ENCODE results near the gene FUT8. TPM values are rescaled to one million over a fixed set of nuclear protein-coding genes. Genes with fewer than 3 reads are reported as not detected.

Gene FUT8
- total RNA-seq, 1 experiment from 2014 or later, result 42.3 TPM

DNA sequence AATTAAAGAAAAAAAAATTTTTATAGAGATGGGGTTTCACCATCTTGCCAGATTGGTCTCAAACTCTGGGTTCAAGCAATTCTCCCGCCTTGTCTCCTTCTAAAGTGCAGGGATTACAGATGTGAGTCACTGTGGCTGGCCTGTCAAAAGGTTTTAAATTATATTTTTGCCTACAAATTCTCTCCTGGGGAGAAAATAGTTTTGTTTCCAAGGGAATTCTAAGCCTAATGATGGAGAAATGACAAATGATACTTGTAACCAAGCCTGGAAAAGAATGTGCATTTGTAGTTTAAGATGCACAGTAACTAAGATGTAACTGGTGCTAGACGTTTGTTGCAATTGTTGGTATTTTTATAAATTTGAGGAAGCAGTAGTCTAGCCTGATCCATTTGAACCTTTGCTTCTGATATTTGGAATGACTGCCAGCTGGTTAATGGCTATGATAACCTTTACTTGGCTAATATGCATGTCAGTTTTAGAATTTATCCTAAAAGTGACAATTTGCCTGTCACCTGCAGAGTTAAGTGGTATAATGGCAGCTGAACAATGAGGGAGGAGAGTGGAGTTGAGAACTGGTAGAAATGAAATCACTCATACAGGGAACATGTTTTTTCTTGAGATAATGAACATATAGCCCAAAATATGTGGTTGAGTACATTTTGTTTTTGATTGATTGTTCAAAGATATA lies 148.0 kb downstream of the FUT8 start:
- H3K9ac ChIP-seq (ENCODE audit: low read length), result no peak overlapping the region
- no peak overlapping the region for H2AFZ ChIP-seq (ENCODE audit: low read depth, low read length, poor library complexity, severe bottlenecking)
- no peak overlapping the region for H3K4me3 ChIP-seq (replicated peaks in 1 of 2; ENCODE audit: low read depth in 1 of 2, low read length in 2 of 2)
- H4K20me1 ChIP-seq (ENCODE audit: insufficient read depth), result no peaks in the 10 kb centered on the region
- no peak for DNase-seq (ENCODE audit: low read depth, low spot score)
- RAD21 ChIA-PET (ENCODE audit: low non-redundant PET in 1 of 2, low total read pairs in 2 of 2, uncharacterized antibody in 2 of 2, unreplicated experiment in 2 of 2), result no interaction called here
- H3K9me3 ChIP-seq (ENCODE audit: control insufficient read depth in 1 of 2, insufficient read depth in 1 of 2, low read depth in 1 of 2, low read length in 2 of 2), result no peaks in the 10 kb centered on the region
- CTCF ChIA-PET, result no interaction called here
- TF ChIP-seq EZH2phosphoT487 (IDR thresholded peaks at IDR 0.05; ENCODE audit: borderline replicate concordance) (no peak), SRF (IDR thresholded peaks at IDR 0.05; ENCODE audit: low read depth) (no peak), EGR1 (IDR thresholded peaks at IDR 0.05; ENCODE audit: low read depth) (no peak), POLR2AphosphoS5 (IDR thresholded peaks at IDR 0.05; ENCODE audit: low read depth, low read length) (no peak), TCF7L2 (IDR thresholded peaks at IDR 0.05; ENCODE audit: borderline replicate concordance, extremely low read depth, insufficient read depth, insufficient read length) (no peak), ATF3 (IDR thresholded peaks at IDR 0.05) (no peak), SIN3A (IDR thresholded peaks at IDR 0.05; ENCODE audit: low read depth) (no peak), EZH2 (IDR thresholded peaks at IDR 0.05) (no peak), ZNF274 (IDR thresholded peaks at IDR 0.05; ENCODE audit: low read depth, low read length) (no peak), ZFX (IDR thresholded peaks at IDR 0.05) (no peak), ELF1 (IDR thresholded peaks at IDR 0.05; ENCODE audit: borderline replicate concordance, low read depth) (no peak), CTCF (IDR thresholded peaks at IDR 0.05 in 2 of 3, conservative IDR thresholded peaks at IDR 0.05 in 1 of 3; ENCODE audit: borderline replicate concordance in 1 of 3, insufficient read depth in 1 of 3, low read depth in 2 of 3, low read length in 2 of 3) (no peak), RAD21 (IDR thresholded peaks at IDR 0.05; ENCODE audit: low read depth) (no peak)
- TF ChIP-seq, protein P1, sequence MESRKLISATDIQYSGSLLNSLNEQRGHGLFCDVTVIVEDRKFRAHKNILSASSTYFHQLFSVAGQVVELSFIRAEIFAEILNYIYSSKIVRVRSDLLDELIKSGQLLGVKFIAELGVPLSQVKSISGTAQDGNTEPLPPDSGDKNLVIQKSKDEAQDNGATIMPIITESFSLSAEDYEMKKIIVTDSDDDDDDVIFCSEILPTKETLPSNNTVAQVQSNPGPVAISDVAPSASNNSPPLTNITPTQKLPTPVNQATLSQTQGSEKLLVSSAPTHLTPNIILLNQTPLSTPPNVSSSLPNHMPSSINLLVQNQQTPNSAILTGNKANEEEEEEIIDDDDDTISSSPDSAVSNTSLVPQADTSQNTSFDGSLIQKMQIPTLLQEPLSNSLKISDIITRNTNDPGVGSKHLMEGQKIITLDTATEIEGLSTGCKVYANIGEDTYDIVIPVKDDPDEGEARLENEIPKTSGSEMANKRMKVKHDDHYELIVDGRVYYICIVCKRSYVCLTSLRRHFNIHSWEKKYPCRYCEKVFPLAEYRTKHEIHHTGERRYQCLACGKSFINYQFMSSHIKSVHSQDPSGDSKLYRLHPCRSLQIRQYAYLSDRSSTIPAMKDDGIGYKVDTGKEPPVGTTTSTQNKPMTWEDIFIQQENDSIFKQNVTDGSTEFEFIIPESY (IDR thresholded peaks at IDR 0.05; ENCODE audit: extremely low read depth, insufficient replicate concordance, low read length), result no peak
- TF ChIP-seq, protein P2, sequence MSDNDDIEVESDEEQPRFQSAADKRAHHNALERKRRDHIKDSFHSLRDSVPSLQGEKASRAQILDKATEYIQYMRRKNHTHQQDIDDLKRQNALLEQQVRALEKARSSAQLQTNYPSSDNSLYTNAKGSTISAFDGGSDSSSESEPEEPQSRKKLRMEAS (IDR thresholded peaks at IDR 0.05), result no peak
- no peaks in the 10 kb centered on the region for H3K36me3 ChIP-seq (ENCODE audit: control insufficient read depth in 1 of 2, insufficient read depth in 2 of 2, low read length in 2 of 2)
- POLR2A ChIA-PET, result no interaction called here
- no peak overlapping the region for H3K27ac ChIP-seq (ENCODE audit: low read depth, low read length)
- intact Hi-C loops (cut with micrococcal nuclease), result no loop called here
- ATAC-seq, result no peak
- H3K4me2 ChIP-seq (ENCODE audit: low read length), result no peak overlapping the region
- H3K27me3 ChIP-seq (ENCODE audit: insufficient read depth, low read length), result no peaks in the 10 kb centered on the region
- H3K79me2 ChIP-seq (ENCODE audit: insufficient read depth, low read length), result no peaks in the 10 kb centered on the region
- H3K9me2 ChIP-seq (ENCODE audit: insufficient read depth), result no peaks in the 10 kb centered on the region
- no peaks in the 10 kb centered on the region for H3K4me1 ChIP-seq (ENCODE audit: control insufficient read depth in 1 of 2, insufficient read depth in 2 of 2, low read length in 2 of 2)
- no TSS peak for BruUV-seq (replicated peaks)

Data from HCT116 (cell line).